ENCODE measurements around the gene OR12D2. TPM values are rescaled to one million over a fixed set of nuclear protein-coding genes. Genes with fewer than 3 reads are reported as not detected.

The OR12D2 gene
- not detected in 2 replicates for total RNA-seq

GRCh38 chr6:29395331-29395730 lies at the start of gene OR12D2:
TSS of gene OR12D2 (plus strand) at chr6:29395631. CDS start at chr6:29396700, 1,069 bp downstream.

GRCh38 chr6:29368765-29369164 lies 26.7 kb upstream of the OR12D2 start, which contains the start of gene OR5V1:
TSS of gene OR5V1 (minus strand) at chr6:29368865. CDS start at chr6:29356195, 12,670 bp downstream.

GRCh38 chr6:29375191-29375590 lies 20.2 kb upstream of the OR12D2 start, which contains the start of gene OR12D3:
TSS of gene OR12D3 (minus strand) at chr6:29375291. CDS start at chr6:29375287, 4 bp downstream.

GRCh38 chr6:29414588-29414987 lies 19.2 kb downstream of the OR12D2 start, which contains the start of gene OR12D1:
TSS of gene OR12D1 (plus strand) at chr6:29414928.

GRCh38 chr6:29439006-29439405 lies 43.6 kb downstream of the OR12D2 start, which contains the start of gene OR10C1:
TSS of gene OR10C1 (plus strand) at chr6:29439306. CDS start at chr6:29440016, 710 bp downstream.

Other genes starting within 250 kb of the OR12D2 start
- not detected in 2 replicates for gene OR2J2, start 224.7 kb upstream of the OR12D2 start, total RNA-seq
- not detected in 2 replicates for gene OR14J1, start 93.9 kb upstream of the OR12D2 start, total RNA-seq
- gene OR5V1, start 26.8 kb upstream of the OR12D2 start, total RNA-seq, result not detected in 2 replicates
- not detected in 2 replicates for gene OR12D3, start 20.3 kb upstream of the OR12D2 start, total RNA-seq
- gene OR12D1, start 19.3 kb downstream of the OR12D2 start, total RNA-seq, result not detected in 2 replicates
- not detected in 2 replicates for gene OR10C1, start 43.7 kb downstream of the OR12D2 start, total RNA-seq
- gene OR11A1, start 61.4 kb downstream of the OR12D2 start, total RNA-seq, result not detected in 2 replicates
- gene OR2H1, start 61.5 kb downstream of the OR12D2 start, total RNA-seq, result not detected in 2 replicates
- not detected in 2 replicates for gene MAS1L, start 92.3 kb downstream of the OR12D2 start, total RNA-seq
- 0.22 TPM in 1 of 2 replicates, not detected in the other for gene UBD, start 164.1 kb downstream of the OR12D2 start, total RNA-seq
- gene OR2H2, start 189.5 kb downstream of the OR12D2 start, total RNA-seq, result not detected in 2 replicates
- 13.7 and 19.1 TPM in 2 replicates for gene GABBR1, start 237.6 kb downstream of the OR12D2 start, total RNA-seq

All from articular chondrocyte of knee joint (primary cell).